GM23338 (cell line): Measurements from ENCODE around the gene CYP2W1.

Source experiments
- EZH2 ChIP-seq: fragments of 200-600 bp; sonication (generic); IDR thresholded peaks from one replicate; pipeline ENCODE4 v1.8.0; 2017; ENCODE audit warnings: antibody characterized with exemption, mild to moderate bottlenecking, low read depth; ENCODE audit not compliant: unreplicated experiment
- POLR2AphosphoS5 ChIP-seq: IDR thresholded peaks from 2 replicates; pipeline ENCODE4 v1.6.1; 2016; ENCODE audit warnings: antibody characterized with exemption, low read depth
- STAT1 ChIP-seq: IDR thresholded peaks from one replicate; pipeline ENCODE4 v1.6.1; 2016; ENCODE audit warnings: antibody characterized with exemption; ENCODE audit not compliant: unreplicated experiment
- ZNF114 ChIP-seq: fragments of 250-450 bp; sonication (Bioruptor Pico); IDR thresholded peaks from 2 replicates; pipeline ENCODE4 v1.5.0; 2020; ENCODE audit warnings: mild to moderate bottlenecking, moderate library complexity
- TF ChIP-seq, protein P1 (sequence below), 2 experiments: fragments of 200-600 bp in 1 of 2; sonication (generic) in 1 of 2; conservative IDR thresholded peaks; 2 replicates each; pipeline versions ENCODE4 v1.5.1 to v1.6.1; 2016 to 2017; ENCODE audit warnings: antibody characterized with exemption in 2 of 2, low read depth in 2 of 2, mild to moderate bottlenecking in 2 of 2, moderate library complexity in 1 of 2
- TF ChIP-seq, protein P2 (sequence below): IDR thresholded peaks from one replicate; pipeline ENCODE4 v1.6.1; 2018; ENCODE audit warnings: antibody characterized with exemption; ENCODE audit not compliant: unreplicated experiment

DNA sequence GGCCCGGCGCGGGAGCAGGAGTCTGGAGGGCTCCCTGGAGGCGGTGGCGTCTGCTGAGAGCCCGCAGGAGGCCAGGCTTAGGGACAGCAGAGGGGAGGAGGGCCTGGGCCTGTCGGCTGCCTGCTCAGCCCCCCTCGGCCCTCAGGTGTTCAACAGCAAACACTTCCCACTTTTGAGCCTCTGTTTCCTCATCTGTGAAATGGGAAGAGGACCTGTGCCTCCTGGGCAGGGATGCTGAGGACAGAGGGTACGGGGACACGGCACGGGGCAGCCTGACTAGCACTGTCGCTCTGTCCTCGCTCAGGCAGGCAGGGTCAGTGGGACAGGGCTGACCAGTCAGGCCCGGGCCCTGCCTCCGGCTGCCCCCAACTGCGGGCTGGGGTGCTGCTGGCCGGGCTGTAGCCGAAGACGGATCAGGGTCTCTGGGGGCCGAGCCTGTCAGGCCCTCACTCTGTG, 663 bp downstream of the CYP2W1 start:
- TF ChIP-seq, protein P1, sequence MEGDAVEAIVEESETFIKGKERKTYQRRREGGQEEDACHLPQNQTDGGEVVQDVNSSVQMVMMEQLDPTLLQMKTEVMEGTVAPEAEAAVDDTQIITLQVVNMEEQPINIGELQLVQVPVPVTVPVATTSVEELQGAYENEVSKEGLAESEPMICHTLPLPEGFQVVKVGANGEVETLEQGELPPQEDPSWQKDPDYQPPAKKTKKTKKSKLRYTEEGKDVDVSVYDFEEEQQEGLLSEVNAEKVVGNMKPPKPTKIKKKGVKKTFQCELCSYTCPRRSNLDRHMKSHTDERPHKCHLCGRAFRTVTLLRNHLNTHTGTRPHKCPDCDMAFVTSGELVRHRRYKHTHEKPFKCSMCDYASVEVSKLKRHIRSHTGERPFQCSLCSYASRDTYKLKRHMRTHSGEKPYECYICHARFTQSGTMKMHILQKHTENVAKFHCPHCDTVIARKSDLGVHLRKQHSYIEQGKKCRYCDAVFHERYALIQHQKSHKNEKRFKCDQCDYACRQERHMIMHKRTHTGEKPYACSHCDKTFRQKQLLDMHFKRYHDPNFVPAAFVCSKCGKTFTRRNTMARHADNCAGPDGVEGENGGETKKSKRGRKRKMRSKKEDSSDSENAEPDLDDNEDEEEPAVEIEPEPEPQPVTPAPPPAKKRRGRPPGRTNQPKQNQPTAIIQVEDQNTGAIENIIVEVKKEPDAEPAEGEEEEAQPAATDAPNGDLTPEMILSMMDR (conservative IDR thresholded peaks at IDR 0.05; ENCODE audit: low read depth in 2 of 2): no peak
- TF ChIP-seq POLR2AphosphoS5 (no peak), EZH2 (no peak), ZNF114 (CRISPR knock-in tag) (no peak), STAT1 (no peak)
- TF ChIP-seq, protein P2, sequence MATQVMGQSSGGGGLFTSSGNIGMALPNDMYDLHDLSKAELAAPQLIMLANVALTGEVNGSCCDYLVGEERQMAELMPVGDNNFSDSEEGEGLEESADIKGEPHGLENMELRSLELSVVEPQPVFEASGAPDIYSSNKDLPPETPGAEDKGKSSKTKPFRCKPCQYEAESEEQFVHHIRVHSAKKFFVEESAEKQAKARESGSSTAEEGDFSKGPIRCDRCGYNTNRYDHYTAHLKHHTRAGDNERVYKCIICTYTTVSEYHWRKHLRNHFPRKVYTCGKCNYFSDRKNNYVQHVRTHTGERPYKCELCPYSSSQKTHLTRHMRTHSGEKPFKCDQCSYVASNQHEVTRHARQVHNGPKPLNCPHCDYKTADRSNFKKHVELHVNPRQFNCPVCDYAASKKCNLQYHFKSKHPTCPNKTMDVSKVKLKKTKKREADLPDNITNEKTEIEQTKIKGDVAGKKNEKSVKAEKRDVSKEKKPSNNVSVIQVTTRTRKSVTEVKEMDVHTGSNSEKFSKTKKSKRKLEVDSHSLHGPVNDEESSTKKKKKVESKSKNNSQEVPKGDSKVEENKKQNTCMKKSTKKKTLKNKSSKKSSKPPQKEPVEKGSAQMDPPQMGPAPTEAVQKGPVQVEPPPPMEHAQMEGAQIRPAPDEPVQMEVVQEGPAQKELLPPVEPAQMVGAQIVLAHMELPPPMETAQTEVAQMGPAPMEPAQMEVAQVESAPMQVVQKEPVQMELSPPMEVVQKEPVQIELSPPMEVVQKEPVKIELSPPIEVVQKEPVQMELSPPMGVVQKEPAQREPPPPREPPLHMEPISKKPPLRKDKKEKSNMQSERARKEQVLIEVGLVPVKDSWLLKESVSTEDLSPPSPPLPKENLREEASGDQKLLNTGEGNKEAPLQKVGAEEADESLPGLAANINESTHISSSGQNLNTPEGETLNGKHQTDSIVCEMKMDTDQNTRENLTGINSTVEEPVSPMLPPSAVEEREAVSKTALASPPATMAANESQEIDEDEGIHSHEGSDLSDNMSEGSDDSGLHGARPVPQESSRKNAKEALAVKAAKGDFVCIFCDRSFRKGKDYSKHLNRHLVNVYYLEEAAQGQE: no peak
